ENCODE data around the gene NNMT.

NNMT gene

DNA sequence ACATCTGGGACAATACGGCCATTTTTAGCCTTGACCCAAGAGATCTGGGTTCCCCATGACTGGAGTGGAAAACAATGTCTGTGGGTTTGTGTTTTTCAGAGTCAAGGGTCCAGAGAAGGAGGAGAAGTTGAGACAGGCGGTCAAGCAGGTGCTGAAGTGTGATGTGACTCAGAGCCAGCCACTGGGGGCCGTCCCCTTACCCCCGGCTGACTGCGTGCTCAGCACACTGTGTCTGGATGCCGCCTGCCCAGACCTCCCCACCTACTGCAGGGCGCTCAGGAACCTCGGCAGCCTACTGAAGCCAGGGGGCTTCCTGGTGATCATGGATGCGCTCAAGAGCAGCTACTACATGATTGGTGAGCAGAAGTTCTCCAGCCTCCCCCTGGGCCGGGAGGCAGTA lies 15.7 kb downstream of the NNMT start:
- Histone ChIP-seq H2AFZ (ENCODE audit: low read depth, low read length) (no peak overlapping the region), H3K9me3 (ENCODE audit: low read length) (no peaks in the 10 kb centered on the region), H3K4me1 (ENCODE audit: insufficient read depth, low read length) (no peaks in the 10 kb centered on the region), H3K27me3 (ENCODE audit: insufficient read depth, low read length) (no peaks in the 10 kb centered on the region), H3K36me3 (ENCODE audit: insufficient read depth, low read length) (no peaks in the 10 kb centered on the region), H3K4me3 (ENCODE audit: low read length) (no peak overlapping the region)

DNA sequence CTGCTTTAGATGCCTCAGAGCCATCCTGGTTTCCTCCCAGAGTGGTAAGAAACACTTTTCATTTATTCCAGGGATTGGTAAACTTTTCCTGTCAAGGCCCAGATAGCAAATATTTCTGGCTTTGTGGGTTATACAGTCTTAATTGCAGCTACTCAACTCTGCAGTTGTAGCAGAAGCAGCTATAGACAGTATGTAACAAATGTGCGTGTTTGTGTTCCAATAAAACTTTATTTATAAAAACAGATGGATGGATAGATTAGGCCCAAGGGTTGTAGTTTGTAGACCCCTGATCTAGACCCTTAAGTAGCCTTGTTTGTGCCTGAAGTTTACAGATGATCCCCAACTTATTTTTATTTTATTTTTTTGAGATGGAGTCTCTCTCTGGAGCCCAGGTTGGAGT lies 17.9 kb downstream of the NNMT start:
- no peaks in the 10 kb centered on the region for H3K27me3 ChIP-seq (ENCODE audit: insufficient read depth, low read length)
- no peak overlapping the region for H2AFZ ChIP-seq (ENCODE audit: low read depth, low read length)
- no peaks in the 10 kb centered on the region for H3K36me3 ChIP-seq (ENCODE audit: insufficient read depth, low read length)
- no peaks in the 10 kb centered on the region for H3K4me1 ChIP-seq (ENCODE audit: insufficient read depth, low read length)
- H3K4me3 ChIP-seq (ENCODE audit: low read length), result no peak overlapping the region
- H3K9me3 ChIP-seq (ENCODE audit: low read length), result no peaks in the 10 kb centered on the region

DNA sequence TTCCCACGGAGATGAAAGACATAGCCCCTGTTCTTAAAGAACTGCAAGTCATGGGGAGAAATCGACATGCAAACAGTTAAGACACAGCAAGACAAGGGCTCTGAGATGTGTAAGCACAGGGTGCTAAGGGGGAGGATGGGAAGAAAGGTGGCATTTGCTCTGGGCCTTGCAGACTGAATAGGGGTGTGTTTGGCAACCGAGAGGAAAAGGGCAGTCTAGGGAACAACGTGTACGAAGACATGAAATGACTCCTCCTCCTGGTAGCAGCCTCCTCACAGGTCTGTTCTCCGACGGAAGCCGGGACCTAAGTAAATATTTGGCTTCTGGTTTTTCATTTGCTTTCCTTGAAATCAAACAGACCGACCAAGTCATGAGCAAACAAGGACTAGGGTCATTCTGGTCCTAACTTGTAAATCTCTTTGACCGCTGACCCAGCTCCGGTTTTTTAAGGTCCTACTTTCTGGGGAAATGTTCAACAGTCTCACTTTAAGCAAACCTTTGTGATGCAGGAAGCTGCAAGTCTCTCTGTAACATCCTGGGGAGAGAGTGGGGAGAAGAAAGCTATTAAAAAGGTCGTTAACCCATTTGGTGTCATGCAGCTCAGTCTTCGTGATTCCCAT lies 19.7 kb downstream of the NNMT start:
- no peak overlapping the region for H2AFZ ChIP-seq (ENCODE audit: low read depth, low read length)
- H3K36me3 ChIP-seq (ENCODE audit: insufficient read depth, low read length), result no peaks in the 10 kb centered on the region
- H3K9me3 ChIP-seq (ENCODE audit: low read length), result no peaks in the 10 kb centered on the region
- H3K4me1 ChIP-seq (ENCODE audit: insufficient read depth, low read length), result no peaks in the 10 kb centered on the region
- no peak overlapping the region for H3K4me3 ChIP-seq (ENCODE audit: low read length)
- peaks cover 5% of the 10 kb centered on the region for H3K27me3 ChIP-seq (ENCODE audit: insufficient read depth, low read length)

DNA sequence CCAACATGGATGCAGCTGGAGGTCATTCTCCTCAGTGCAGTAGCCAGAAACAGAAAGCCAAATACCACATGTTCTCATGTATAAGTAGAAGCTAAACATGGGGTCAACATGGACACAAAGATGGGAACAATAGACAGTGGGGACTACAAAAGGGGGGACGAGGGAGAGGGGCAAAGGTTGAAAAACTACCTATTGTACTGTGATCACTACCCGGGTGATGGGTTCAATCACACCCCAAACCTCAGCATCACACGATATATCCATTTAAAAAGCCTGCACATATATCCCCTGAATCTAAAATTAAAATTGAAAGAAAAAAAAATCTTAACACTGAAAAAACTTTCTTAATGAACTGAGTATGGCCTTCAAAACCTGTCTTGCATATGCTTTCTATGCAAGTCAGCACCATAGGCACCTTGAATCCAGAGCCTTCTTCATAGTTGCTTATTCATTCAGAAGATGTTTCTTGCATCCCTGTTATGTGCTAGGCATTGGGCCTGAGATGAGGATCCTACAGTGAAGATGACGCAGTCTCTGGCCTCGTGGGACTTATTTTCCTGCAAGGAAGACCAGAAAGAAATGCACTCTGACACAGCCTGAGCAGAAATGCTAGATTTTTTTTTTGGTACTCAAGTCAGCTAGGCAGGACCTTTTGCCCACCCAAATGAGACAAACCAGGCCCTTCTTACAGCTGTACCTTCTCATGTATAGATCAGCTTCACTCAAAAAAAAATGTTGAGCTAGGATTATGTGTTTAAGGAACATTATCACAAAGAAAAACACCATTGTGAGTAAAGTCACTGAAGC lies 21.0 kb downstream of the NNMT start:
- Histone ChIP-seq H2AFZ (ENCODE audit: low read depth, low read length) (no peak overlapping the region), H3K36me3 (ENCODE audit: insufficient read depth, low read length) (no peaks in the 10 kb centered on the region), H3K27me3 (ENCODE audit: insufficient read depth, low read length) (peaks cover 10% of the 10 kb centered on the region), H3K9me3 (ENCODE audit: low read length) (no peaks in the 10 kb centered on the region), H3K4me1 (ENCODE audit: insufficient read depth, low read length) (no peaks in the 10 kb centered on the region), H3K4me3 (ENCODE audit: low read length) (no peak overlapping the region)

DNA sequence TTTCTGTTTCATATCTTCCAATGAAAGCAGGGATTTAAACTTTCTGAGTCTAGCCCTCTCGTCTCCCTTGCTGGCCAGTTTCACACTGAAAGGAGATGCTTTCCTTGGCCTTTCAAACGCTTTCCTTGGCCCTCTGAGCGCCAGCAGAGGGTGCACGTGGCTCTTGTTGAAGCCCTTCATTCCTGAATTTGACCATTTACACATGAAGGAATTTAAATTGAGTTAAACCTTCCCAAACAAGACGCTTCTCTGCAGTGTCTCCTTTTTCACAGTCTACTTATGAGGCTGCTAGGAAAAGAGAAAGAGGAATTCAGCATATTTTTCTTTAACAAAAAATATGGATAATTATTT lies 21.6 kb downstream of the NNMT start:
- Histone ChIP-seq H3K4me1 (ENCODE audit: insufficient read depth, low read length) (no peaks in the 10 kb centered on the region), H3K27me3 (ENCODE audit: insufficient read depth, low read length) (peaks cover 10% of the 10 kb centered on the region), H3K36me3 (ENCODE audit: insufficient read depth, low read length) (no peaks in the 10 kb centered on the region), H3K4me3 (ENCODE audit: low read length) (no peak overlapping the region), H3K9me3 (ENCODE audit: low read length) (no peaks in the 10 kb centered on the region), H2AFZ (ENCODE audit: low read depth, low read length) (no peak overlapping the region)

DNA sequence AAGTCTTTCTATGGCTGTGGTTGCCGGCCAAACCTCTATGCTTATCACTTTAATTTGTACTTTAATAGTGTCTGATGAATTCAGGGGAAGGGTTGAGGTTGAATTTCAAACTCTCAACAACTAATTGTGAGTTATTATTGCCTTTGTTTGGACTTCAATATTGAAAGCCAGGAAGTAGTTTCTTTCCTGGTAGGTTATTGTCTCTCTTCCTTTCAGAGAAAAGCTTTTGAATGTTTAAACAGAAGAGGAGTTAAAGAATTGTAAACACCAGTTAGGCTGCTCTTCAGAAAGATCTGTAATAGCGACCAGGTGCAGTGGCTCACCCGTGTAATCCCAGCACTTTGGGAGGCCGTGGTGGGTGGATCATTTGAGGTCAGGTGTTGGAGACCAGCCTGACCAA lies 22.2 kb downstream of the NNMT start:
- H3K27me3 ChIP-seq (ENCODE audit: insufficient read depth, low read length), result peaks cover 14% of the 10 kb centered on the region
- H2AFZ ChIP-seq (ENCODE audit: low read depth, low read length), result no peak overlapping the region
- no peak overlapping the region for H3K4me3 ChIP-seq (ENCODE audit: low read length)
- H3K9me3 ChIP-seq (ENCODE audit: low read length), result no peaks in the 10 kb centered on the region
- H3K4me1 ChIP-seq (ENCODE audit: insufficient read depth, low read length), result no peaks in the 10 kb centered on the region
- no peaks in the 10 kb centered on the region for H3K36me3 ChIP-seq (ENCODE audit: insufficient read depth, low read length)

DNA sequence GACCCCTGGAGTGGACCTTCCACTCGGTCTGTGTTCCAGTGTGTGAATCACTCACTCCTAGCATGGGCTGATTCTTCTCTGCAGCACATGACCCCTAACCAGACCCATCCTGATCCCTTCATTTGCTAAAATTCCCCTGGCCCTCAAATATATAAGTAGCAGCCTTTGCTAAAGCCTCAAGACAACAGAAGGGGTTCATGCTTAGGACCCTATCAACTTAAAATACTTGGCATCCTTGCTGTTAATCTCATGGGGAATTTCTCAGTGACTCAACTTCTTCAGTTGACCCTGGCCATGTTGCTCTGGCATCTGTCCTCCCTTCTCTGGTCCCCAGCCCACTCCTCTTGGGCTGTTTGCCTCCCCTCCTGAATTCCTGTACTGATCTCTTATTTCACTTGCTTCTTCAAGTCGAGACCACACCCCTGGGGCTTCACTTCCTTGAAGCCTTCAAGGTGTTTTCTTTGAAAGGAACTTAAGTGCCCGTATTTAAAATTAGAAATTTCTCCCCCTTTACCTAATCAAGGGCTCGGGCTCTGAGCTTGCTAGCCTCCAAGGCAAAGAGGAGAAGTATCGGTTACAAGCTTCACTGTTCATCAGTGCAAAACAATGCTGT lies 23.6 kb downstream of the NNMT start:
- no peaks in the 10 kb centered on the region for H3K4me1 ChIP-seq (ENCODE audit: insufficient read depth, low read length)
- H3K4me3 ChIP-seq (ENCODE audit: low read length), result no peak overlapping the region
- H3K9me3 ChIP-seq (ENCODE audit: low read length), result no peaks in the 10 kb centered on the region
- no peaks in the 10 kb centered on the region for H3K36me3 ChIP-seq (ENCODE audit: insufficient read depth, low read length)
- no peak overlapping the region for H2AFZ ChIP-seq (ENCODE audit: low read depth, low read length)
- peaks cover 14% of the 10 kb centered on the region for H3K27me3 ChIP-seq (ENCODE audit: insufficient read depth, low read length)

DNA sequence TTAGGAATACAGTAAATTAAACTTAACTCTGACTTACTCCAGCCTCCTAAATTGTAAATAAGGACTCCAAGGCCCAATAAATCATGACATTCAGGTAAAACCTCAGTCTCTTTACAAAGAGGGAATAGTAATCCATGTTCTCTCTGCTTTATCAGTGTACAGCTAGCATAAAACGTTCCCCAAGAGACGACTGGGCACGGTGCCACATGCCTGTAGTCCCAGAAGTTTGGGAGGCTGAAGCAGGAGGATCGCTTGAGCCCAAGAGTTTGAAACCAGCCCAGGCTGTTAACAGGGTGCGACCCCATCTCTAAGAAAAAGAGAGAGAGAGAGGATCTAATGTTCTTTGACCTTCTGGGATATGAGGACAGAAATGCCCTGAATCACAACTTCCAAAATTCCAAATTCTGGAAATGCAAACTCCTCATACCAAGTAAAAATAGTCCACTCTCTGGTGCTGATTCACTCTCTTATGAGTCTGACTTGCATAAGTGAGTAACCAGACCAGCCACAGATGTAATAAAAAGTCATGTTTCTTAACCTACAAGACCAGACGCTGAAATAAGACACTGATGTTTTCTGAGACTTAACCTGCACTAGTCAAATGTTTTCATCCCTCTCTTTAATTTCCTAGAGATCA lies 25.5 kb downstream of the NNMT start:
- Histone ChIP-seq H3K4me3 (ENCODE audit: low read length) (no peak overlapping the region), H3K36me3 (ENCODE audit: insufficient read depth, low read length) (no peaks in the 10 kb centered on the region), H3K27me3 (ENCODE audit: insufficient read depth, low read length) (peaks cover 14% of the 10 kb centered on the region), H3K4me1 (ENCODE audit: insufficient read depth, low read length) (no peaks in the 10 kb centered on the region), H3K9me3 (ENCODE audit: low read length) (no peaks in the 10 kb centered on the region), H2AFZ (ENCODE audit: low read depth, low read length) (no peak overlapping the region)

DNA sequence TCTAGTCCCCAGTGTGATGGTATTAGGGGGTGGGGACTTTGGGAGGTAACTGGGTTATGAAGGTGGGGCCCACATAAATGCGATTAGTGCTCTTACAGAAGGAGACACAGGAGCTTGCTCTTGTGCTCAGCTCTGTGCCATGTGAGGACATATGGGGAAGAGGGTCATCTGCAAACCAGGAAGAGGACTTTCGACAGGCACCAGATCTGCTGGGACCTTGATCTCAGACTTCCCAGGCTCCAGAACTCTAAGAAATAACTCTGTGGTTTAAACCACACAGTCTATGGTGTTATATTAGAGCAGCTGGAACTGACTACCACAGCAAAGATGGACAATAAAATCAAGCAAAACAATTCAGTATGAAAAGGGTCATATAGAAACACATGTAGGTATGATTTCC lies 26.7 kb downstream of the NNMT start:
- Histone ChIP-seq H3K4me1 (ENCODE audit: insufficient read depth, low read length) (no peaks in the 10 kb centered on the region), H3K36me3 (ENCODE audit: insufficient read depth, low read length) (no peaks in the 10 kb centered on the region)

DNA sequence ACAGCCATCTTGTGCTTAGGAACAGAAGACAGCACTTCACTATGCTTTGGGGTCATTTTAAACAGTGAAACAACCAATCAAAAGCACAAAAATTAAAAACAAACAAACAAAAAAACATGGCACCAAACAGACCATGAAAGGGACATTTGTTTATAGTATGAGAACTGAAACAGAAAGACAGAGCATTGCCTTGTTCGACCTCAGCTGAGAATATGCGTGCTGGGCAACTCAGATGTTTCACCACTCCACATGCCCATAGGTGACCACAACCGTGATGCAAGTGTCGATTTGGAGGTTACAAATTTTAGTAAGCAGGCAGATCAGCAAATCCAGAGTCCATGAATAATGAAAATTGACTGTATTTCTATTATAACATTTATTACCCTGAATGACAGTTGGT lies 30.0 kb downstream of the NNMT start:
- Histone ChIP-seq H3K27me3 (ENCODE audit: insufficient read depth, low read length) (peaks cover 6% of the 10 kb centered on the region), H3K4me3 (ENCODE audit: low read length) (no peak overlapping the region), H2AFZ (ENCODE audit: low read depth, low read length) (no peak overlapping the region), H3K9me3 (ENCODE audit: low read length) (no peaks in the 10 kb centered on the region), H3K4me1 (ENCODE audit: insufficient read depth, low read length) (no peaks in the 10 kb centered on the region), H3K36me3 (ENCODE audit: insufficient read depth, low read length) (no peaks in the 10 kb centered on the region)

More for the DNA sequence above, 26.7 kb downstream of the NNMT start:
- H3K4me3 ChIP-seq (ENCODE audit: low read length), result no peak overlapping the region
- no peaks in the 10 kb centered on the region for H3K9me3 ChIP-seq (ENCODE audit: low read length)
- H3K27me3 ChIP-seq (ENCODE audit: insufficient read depth, low read length), result peaks cover 14% of the 10 kb centered on the region
- no peak overlapping the region for H2AFZ ChIP-seq (ENCODE audit: low read depth, low read length)

DNA sequence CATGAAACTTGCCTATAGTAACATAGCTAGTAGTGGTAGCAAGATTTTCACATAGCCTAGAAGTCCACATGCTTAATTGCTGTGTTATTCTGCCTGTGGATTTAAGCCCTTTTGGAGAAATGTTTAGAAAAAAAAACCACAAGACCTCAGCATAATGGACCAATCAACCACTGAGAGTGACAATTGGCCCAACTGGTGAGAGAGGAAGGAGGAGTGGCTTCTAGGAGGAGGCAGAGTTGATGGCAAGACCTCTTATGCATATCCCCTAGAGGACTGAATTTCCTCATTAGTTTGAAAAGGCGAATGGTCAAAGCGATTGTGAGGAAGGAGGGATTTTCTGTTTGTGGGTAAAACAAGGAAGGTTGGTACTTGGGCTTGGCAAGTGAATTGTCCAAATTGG lies 30.6 kb downstream of the NNMT start:
- Histone ChIP-seq H3K36me3 (ENCODE audit: insufficient read depth, low read length) (no peaks in the 10 kb centered on the region), H3K9me3 (ENCODE audit: low read length) (no peaks in the 10 kb centered on the region), H3K27me3 (ENCODE audit: insufficient read depth, low read length) (peaks cover 4% of the 10 kb centered on the region), H2AFZ (ENCODE audit: low read depth, low read length) (no peak overlapping the region), H3K4me3 (ENCODE audit: low read length) (no peak overlapping the region), H3K4me1 (ENCODE audit: insufficient read depth, low read length) (no peaks in the 10 kb centered on the region)

DNA sequence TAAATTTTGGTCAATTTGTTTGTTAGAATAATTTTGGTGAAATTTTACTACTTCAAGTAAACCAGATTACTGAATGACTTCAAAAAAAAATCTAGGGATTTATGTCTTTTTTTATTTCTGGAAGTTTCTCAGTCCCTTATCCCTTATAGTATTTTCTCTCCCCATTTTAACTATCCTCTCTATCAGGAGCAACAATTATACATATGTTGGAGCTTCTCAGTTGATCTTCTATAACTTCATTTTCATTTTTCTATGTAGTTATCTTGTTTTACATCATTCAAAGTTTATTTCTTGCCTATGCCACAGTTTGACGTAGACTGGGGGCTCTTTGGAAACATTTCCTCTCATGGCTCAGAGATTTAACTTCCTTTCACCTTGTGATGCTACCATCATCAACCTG lies 34.2 kb downstream of the NNMT start:
- Histone ChIP-seq H3K36me3 (ENCODE audit: insufficient read depth, low read length) (no peaks in the 10 kb centered on the region), H2AFZ (ENCODE audit: low read depth, low read length) (no peak overlapping the region), H3K4me1 (ENCODE audit: insufficient read depth, low read length) (no peaks in the 10 kb centered on the region), H3K4me3 (ENCODE audit: low read length) (no peak overlapping the region), H3K9me3 (ENCODE audit: low read length) (no peaks in the 10 kb centered on the region), H3K27me3 (ENCODE audit: insufficient read depth, low read length) (no peaks in the 10 kb centered on the region)

Measured in neuron (in vitro differentiated cells).